Heart right ventricle (tissue), 16 donors: ENCODE data around the gene SETBP1. TPM values are rescaled to one million over a fixed set of nuclear protein-coding genes. Genes with fewer than 3 reads are reported as not detected.
"Not testable (repeated sequence)": the region's sequence is repeated elsewhere in the genome, so short reads cannot be mapped to it uniquely, and the experiment has no call there.

Experiments
- ATAC-seq, 8 donors: fragments of 200-7000 bp; cut with Tn5 transposase; one replicate each; pipeline ENCODE4 v1.9.1; 2020; ENCODE audit warnings: mild to moderate bottlenecking in 8 of 8, moderate library complexity in 8 of 8, moderate number of reproducible peaks in 1 of 8
- DNase-seq, 2 donors: peaks; one replicate each; pipeline ENCODE4 v3.0.0-alpha.2; 2020
- H3K27ac ChIP-seq, 10 donors: fragments of 200-600 bp; sonication (generic) in 2 of 10; one replicate each; pipeline versions ENCODE4 v1.5.0 to v1.8.0; 2020 to 2022; ENCODE audit warnings: mild to moderate bottlenecking in 3 of 10
- H3K27me3 ChIP-seq, 7 donors: fragments of 200-600 bp; one replicate each; pipeline ENCODE4 v1.8.0; 2021 to 2022; ENCODE audit warnings: mild to moderate bottlenecking in 2 of 7
- H3K36me3 ChIP-seq, 9 donors: fragments of 200-600 bp; sonication (generic) in 1 of 9; one replicate each; pipeline versions ENCODE4 v1.5.0 to v1.8.0; 2020 to 2022; ENCODE audit warnings: mild to moderate bottlenecking in 2 of 9
- H3K4me1 ChIP-seq, 9 donors: fragments of 200-600 bp; sonication (generic) in 1 of 9; one replicate each; pipeline versions ENCODE4 v1.5.0 to v1.8.0; 2020 to 2022; ENCODE audit warnings: mild to moderate bottlenecking in 4 of 9
- H3K4me3 ChIP-seq, 10 donors: fragments of 200-600 bp; sonication (generic) in 2 of 10; one replicate each; pipeline versions ENCODE4 v1.5.0 to v1.8.0; 2020 to 2022; ENCODE audit warnings: mild to moderate bottlenecking in 7 of 10, moderate library complexity in 2 of 10
- H3K9me3 ChIP-seq, 11 donors: fragments of 200-600 bp in 10 of 11; sonication (generic) in 2 of 11; one replicate each; pipeline versions ENCODE4 v1.5.0 to v1.8.0; 2013 to 2022; ENCODE audit warnings: mild to moderate bottlenecking in 2 of 11, control low read depth in 1 of 11, moderate library complexity in 1 of 11
- WGBS, 2 donors: extraction: QIAGEN DNeasy Blood & Tissue Kit; methylation state at CpG; one replicate each; pipeline ENCODE4 v1.1.7; 2013; ENCODE audit warnings: inconsistent platforms in 1 of 2; 5-methylcytosine and 5-hydroxymethylcytosine counted together
- intact Hi-C, 10 donors: fragments of 100-400 bp; cut with DNase I; formaldehyde crosslinking; loops; one replicate each; pipeline versions ENCODE4 v1.11.1 to v1.14.2; 2022
- polyA plus RNA-seq, 2 donors: library from polyadenylated mRNA; stranded (reverse); fragments of 200-250 nt; gene quantifications; one replicate each; pipeline ENCODE4 v1.2.3, GENCODE V29; 2013
- total RNA-seq, 10 donors: library from RNA; stranded (reverse); fragmentation: NEBNext Ultra II Directional in 3 of 10; extraction: Animal tissue kit (Norgen Biotek cat#: 25700) in 3 of 10; gene quantifications; one replicate each; pipeline versions ENCODE4 v1.2.1 to v1.2.4, GENCODE V29; 2021 to 2023
- TF ChIP-seq, protein P1 (sequence below), 9 donors: fragments of 200-600 bp; sonication (generic) in 2 of 9; IDR thresholded peaks; one replicate each; pipeline versions ENCODE4 v1.5.0 to v1.8.0; 2021 to 2022; ENCODE audit warnings: antibody characterized with exemption in 9 of 9, mild to moderate bottlenecking in 5 of 9, moderate library complexity in 1 of 9
- donor health status: Arrhythmogenic right ventricular cardiomyopathy.
- donor health status: ischemic (EF 13 %, LVEDD 7.1; RV severe dilation, severe dysfunction).
- donor health status: healthy with polysubstance abuse.
- donor health status: DM: no; HTN: yes; CAD: no.
- donor health status: DM: no; HTN: no; CAD: no.
- donor health status: ischemic (EF 25% LVEDD 6.9; RV normal size, moderate dysfunction).
- donor health status: ischemic (EF 25% LVEDD 5.7; RV mildly dilated, moderate dysfunction).
- donor health status: healthy.
- donor health status: DM: yes; HTN: yes; CAD: no.
- donor health status: Ischemic cardiomyopathy.
- donor health status: ischemic (EF 35%, LVEDD 5.7; RV mildly dilated, moderate dysfunction).
- donor health status: nonischemic (EF 11% LVEDD 7.7; RV severe dilation, severe dysfunction).
- donor health status: DM: yes; HTN: yes; CAD: no.
- donor health status: PGD.
- donor health status: ischemic (EF 29% LVEDD 5.4; RV normal size, mild dysfunction).
- donor health status: nonischemic (EF 23%, LVEDD 6.1; RV moderate dilation, normal function).

Gene SETBP1
- total and polyA plus RNA-seq, 12 donors: 0.71 to 12.2 (median 6.1) TPM

DNA sequence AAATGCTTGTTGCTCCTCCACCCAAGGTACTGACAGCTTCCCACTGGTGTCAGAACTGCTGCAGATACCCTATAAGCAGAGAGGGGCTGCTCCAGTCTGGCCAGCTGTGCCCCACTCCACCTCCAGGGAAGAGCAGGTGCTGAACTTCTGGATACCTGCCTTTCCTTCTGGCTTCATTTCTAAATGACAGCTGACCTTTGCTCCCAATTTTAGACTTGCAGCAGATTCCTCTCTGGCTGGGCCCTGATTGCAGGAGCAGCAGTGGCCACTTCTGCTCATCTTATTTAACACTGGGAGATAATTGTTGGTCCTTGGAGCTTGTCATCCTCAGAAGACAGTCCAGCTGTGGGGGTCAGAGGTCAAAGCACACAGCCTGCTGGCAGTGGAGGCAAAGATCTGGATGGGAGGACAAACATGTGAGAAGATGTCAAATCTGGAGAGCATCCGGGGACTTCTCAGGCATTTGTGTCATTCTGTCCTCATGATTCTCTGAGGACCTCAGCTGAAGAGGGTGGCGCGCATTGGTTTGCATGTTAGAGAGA, 38.9 kb downstream of the SETBP1 start:
- intact Hi-C loops: no loop called here
- peaks cover 0 to 68% (median 0%) of the 10 kb centered on the region in 7 donors for H3K27me3 ChIP-seq
- peaks cover 0 to 29% (median 10%) of the 10 kb centered on the region in 9 donors for H3K4me1 ChIP-seq
- ATAC-seq: peak in 5 of 8 donors; percentile 11 to 44 (median 40)
- H3K27ac ChIP-seq: peak overlapping the region in 1 of 10 donors; percentile 34
- no peak overlapping the region for H3K4me3 ChIP-seq
- TF ChIP-seq, protein P1, sequence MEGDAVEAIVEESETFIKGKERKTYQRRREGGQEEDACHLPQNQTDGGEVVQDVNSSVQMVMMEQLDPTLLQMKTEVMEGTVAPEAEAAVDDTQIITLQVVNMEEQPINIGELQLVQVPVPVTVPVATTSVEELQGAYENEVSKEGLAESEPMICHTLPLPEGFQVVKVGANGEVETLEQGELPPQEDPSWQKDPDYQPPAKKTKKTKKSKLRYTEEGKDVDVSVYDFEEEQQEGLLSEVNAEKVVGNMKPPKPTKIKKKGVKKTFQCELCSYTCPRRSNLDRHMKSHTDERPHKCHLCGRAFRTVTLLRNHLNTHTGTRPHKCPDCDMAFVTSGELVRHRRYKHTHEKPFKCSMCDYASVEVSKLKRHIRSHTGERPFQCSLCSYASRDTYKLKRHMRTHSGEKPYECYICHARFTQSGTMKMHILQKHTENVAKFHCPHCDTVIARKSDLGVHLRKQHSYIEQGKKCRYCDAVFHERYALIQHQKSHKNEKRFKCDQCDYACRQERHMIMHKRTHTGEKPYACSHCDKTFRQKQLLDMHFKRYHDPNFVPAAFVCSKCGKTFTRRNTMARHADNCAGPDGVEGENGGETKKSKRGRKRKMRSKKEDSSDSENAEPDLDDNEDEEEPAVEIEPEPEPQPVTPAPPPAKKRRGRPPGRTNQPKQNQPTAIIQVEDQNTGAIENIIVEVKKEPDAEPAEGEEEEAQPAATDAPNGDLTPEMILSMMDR (IDR thresholded peaks at IDR 0.05): no peak
- no peaks in the 10 kb centered on the region for H3K9me3 ChIP-seq
- 82 to 88% methylated on average over 3 of the region's 3 CpGs for WGBS, 2 donors
- DNase-seq: peak in 1 of 2 donors; percentile 33
- H3K36me3 ChIP-seq: peaks cover 0 to 6% (median 0%) of the 10 kb centered on the region in 9 donors

DNA sequence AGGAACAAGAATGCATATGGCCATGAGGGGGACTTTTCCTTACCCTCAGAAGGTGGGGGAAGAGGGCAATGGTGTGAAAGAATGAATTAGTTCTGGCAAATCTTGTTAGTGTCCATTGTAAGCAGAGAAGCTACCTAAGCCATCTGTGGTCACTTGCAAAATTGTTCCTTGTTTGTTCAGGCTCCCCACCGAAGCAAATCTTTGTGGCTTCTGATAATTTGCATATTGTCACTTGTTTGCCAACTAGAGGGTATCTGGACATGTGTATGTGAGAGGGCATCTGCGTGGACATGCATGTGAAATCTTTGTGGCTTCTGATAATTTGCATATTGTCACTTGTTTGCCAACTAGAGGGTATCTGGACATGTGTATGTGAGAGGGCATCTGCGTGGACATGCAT, 41.1 kb downstream of the SETBP1 start:
- intact Hi-C loops, DNase-seq, H3K4me3 ChIP-seq, H3K36me3 ChIP-seq, ATAC-seq, H3K27ac ChIP-seq, H3K9me3 ChIP-seq: not testable (repeated sequence)
- 90 to 96% methylated on average over 3 of the region's 3 CpGs for WGBS, 2 donors
- peaks cover 0 to 41% (median 30%) of the 10 kb centered on the region in 9 donors for H3K4me1 ChIP-seq
- peaks cover 0 to 59% (median 0%) of the 10 kb centered on the region in 7 donors for H3K27me3 ChIP-seq

DNA sequence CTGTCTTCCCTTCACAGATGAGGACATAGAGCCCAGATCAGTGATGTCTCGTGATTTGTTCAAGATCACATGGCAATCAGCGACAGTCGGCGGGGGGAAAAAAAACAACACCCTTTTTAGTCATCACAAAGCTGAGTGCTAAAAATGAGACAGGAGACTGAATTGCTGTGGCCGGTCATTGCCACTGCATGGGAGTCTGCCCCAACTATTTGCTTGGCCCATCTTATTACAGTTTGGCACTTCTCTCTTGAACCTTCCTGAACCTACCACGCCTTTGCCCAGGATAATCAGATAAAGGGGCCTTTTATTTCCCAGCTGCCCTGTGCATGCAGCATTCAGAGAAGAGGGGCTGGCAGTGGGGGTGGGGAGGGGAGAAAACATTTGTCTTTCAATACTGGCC, 42.7 kb downstream of the SETBP1 start:
- Histone ChIP-seq H3K27ac (peak overlapping the region in 2 of 10 donors; percentile 52 to 82), H3K36me3 (no peaks in the 10 kb centered on the region), H3K27me3 (peaks cover 0 to 63% (median 0%) of the 10 kb centered on the region in 7 donors), H3K9me3 (no peaks in the 10 kb centered on the region), H3K4me3 (no peak overlapping the region), H3K4me1 (peaks cover 0 to 47% (median 32%) of the 10 kb centered on the region in 9 donors)
- DNase-seq (no peak), ATAC-seq (no peak)
- TF ChIP-seq, protein P1 (IDR thresholded peaks at IDR 0.05): no peak
- intact Hi-C loops: no loop called here
- WGBS, 2 donors: 92 to 93% methylated on average over 6 of the region's 6 CpGs

GRCh38 chr18:44724105-44724778, 43.6 kb downstream of the SETBP1 start:
- H3K4me1 ChIP-seq: peaks cover 0 to 46% (median 32%) of the 10 kb centered on the region in 9 donors

More at GRCh38 chr18:44724105-44724778, 43.6 kb downstream of the SETBP1 start:
- Histone ChIP-seq H3K27me3 (peaks cover 0 to 66% (median 0%) of the 10 kb centered on the region in 7 donors), H3K9me3 (no peaks in the 10 kb centered on the region), H3K36me3 (no peaks in the 10 kb centered on the region), H3K4me3 (no peak overlapping the region), H3K27ac (peak overlapping the region in 5 of 10 donors; percentile 10 to 82 (median 68))
- ATAC-seq (no peak), DNase-seq (no peak)
- 82 to 87% methylated on average over 1 of the region's 1 CpG for WGBS, 2 donors
- TF ChIP-seq, protein P1 (IDR thresholded peaks at IDR 0.05): no peak
- intact Hi-C loops: no loop called here
